ENCODE results near the gene SCN3B.
"Not testable (repeated sequence)": the region's sequence is repeated elsewhere in the genome, so short reads cannot be mapped to it uniquely, and the experiment has no call there.

SCN3B gene

GRCh38 chr11:123654566-123655081, at the start of gene SCN3B:
Gene SCN3B (minus strand): TSS chr11:123654624. CDS start chr11:123653801, 823 bp downstream.
- no peak for DNase-seq

DNA sequence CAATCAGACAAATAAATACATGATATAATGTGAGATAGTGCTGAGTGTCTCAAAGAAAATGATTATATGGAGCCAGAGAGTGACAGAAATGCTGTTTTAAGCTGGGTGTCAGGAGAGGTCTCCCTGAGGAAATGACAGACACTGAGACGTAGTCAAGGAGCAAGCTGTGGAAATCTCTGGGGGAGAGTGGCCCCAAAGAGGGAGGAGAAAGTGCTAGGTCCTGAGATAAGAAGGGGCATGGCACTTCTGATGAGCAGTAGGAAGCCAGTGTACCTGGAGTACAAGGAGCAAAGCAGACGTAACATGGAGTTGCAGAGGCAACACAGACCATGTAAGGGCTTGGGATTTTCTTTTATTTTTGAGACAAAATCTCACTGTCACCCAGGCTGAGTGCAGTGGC, 48.3 kb upstream of the SCN3B start:
- no peak for DNase-seq

- DNase-seq, result no peak
These were observed 47.7 kb upstream of the SCN3B start for GRCh38 chr11:123702139-123702538.

DNA sequence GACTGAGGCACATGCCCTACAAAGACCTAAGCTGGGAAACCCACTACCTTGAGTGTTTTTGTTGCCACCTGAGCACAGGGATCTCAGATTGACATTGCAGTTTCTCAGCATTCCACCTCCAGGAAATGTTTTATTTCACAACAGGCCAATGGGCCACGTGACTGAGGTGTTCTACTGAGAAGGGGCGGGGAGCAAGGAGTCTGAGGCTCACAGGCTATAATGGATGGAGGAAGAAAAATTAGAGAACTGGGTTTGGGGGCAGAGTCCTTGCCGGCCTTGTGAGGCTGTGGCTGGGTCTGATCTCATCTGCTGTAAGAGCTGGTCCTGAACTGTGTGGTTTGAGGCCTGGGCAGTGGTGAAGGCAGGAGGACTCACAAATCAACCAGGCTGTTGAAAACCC, 46.3 kb upstream of the SCN3B start:
- no peak for DNase-seq

DNA sequence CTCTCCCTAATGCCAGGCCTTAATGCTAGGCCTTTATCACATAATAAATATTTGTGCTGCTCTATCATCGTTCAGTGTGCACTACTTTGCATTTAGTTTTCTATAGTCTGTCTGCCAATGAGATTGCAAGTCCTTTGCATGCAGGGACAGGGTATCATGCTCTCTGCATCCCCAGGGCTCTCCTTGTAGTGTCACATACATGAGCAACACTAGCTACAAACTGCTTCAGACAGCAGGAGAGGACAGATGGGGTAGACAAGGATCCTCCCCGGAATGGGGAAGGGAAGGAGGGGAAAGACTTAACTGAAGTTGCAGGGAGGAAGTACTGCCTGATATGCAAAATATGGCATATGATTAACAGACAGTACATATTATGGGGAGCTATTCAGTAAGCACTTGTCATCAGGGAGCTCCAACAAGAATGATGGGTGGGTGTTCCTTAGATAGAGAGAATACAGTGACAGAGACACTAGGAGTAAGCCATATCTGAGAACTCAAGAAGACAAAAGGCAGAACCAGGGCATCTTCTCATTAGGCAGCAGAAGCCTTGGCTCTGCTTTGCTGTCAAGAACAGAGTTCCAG, 44.2 kb upstream of the SCN3B start:
- no peak for DNase-seq

GRCh38 chr11:123696183-123696582, 41.8 kb upstream of the SCN3B start:
- no peak for DNase-seq

- no peak for DNase-seq
These were observed 40.8 kb upstream of the SCN3B start for GRCh38 chr11:123695231-123695630.

- no peak for DNase-seq
These were observed 40.1 kb upstream of the SCN3B start for GRCh38 chr11:123694551-123694950.

DNA sequence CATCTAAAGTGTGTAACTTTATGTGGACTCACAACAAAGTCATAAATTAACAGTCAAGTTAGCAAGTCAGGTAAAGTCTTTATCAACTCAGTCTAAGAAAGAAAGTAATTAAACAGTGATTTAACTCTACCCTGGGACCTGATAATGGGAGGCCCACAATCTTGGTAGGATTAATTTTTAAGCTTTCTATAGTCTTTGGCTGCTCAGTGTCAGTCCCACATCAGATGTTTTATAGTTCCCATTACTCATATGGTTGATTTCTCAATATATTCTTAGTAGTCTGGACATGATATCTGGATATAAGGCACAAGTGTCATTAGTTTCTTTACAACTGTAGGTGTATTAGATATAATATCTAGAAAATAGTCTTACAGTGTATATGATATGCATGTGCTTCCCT, 38.5 kb upstream of the SCN3B start:
- no peak for DNase-seq

DNA sequence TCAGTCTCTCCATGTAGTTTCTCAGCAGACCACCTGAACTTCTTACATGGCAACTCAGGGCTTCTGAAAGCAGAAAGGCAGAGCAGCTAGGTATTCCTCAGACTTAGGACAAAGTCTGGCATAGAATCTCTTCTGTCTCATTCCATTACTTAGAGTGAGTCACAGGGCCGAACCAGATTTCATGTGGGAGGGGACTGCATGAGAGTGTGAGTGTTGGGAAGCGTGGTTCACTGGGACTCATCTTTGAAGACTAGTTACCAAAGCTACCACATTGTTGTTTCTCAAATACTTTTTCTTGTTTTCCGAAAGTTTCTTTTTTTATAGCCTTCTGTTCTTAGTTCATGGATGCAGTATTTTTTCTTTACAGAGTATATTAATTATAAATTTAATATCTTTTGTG, 36.1 kb upstream of the SCN3B start:
- DNase-seq, result no peak

DNA sequence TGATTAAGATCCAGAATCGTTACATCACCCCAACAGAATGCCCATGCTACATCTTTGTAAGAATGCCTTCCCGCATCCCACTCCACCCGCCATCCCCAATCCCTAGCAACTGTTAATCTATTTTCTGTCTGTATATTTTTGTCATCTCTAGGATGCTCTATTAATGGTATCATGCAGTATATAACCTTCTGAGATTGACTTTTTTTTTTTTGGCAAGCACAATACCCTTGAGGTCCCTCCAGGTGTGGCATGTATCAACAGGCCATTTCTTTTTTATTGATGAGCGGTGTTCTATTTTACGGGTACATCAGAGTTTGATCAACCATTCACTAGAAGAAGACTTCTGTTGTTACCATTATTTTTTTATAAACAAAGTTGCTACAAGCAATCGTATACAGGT, 30.2 kb upstream of the SCN3B start:
- no peak for DNase-seq

DNA sequence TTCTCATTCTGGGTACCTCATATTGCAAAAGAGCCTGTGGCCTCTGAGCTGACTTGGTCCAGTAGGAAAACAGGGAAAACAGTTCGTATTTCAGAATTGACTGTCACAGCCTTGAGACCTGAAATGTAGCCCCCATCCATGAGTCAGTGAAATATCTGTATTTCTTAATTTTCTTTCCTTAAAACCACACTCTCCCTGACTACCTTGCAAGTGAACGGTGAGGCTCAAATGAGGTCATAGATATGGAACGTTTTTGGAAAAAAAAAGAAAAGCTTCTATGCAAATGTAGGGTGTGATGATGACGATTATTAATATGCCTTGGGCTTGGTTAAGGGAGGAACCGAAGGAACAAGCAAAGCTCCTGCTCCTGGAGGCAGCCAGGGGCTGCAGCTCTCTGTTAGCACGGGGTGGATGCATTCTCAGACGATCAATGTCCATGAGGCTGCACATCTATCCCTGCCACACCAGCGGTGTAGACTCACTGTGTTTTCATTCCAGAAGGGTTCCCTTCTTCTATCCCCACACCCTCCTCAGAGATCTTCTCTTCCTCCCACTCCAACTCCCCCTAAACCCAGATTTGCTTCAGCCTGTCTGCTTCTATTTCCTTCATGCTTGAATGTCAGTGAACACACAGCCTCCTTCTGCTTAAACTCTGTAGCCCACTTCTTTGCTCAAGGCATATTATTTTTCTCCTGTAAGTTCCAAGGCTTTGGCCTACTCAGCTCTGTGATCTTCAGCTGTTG, 29.2 kb upstream of the SCN3B start:
- no peak for DNase-seq

- no peak for DNase-seq
These were observed 28.4 kb upstream of the SCN3B start for GRCh38 chr11:123682696-123683410.

DNA sequence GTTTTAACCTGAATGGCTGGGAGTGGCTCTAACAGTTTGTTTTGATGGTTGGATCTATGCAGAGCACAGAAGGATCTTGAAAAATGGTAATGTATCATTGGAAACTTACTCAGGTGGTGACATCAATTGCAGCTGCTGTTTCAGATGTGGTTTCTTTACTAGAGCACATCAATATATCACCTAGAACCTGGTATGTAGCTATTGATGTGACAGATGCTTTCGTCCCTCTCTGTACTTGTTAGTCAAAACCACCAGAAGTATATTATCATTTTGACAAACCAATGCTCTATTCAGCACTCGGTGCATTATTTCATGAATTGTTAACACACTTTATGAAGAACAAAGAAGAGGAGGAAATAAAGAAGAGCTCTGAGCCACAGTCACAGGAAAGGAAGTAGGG, 26.6 kb upstream of the SCN3B start:
- no peak for DNase-seq

GRCh38 chr11:123678246-123678645, 23.8 kb upstream of the SCN3B start:
- DNase-seq, result no peak

DNA sequence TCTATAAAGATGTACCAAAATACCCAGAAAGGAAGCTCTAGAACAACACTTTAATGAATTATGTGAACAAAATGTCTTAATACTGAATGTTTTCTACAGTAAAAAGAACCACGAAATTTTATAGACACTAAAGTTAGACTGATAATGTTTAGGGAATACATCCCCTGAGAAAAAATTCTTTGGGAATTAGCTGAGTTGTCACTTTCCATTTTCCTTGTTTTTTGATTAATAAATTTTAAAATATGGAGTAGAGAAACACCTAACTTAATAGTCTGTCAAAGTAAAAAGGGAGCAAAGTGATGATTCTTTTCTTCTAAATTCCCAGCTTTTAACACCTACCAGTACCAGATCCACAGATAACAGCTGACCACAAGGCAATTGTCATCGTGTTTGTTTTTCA, 23.1 kb upstream of the SCN3B start:
- no peak for DNase-seq

GRCh38 chr11:123674297-123674696, 19.9 kb upstream of the SCN3B start:
- DNase-seq, result no peak

DNA sequence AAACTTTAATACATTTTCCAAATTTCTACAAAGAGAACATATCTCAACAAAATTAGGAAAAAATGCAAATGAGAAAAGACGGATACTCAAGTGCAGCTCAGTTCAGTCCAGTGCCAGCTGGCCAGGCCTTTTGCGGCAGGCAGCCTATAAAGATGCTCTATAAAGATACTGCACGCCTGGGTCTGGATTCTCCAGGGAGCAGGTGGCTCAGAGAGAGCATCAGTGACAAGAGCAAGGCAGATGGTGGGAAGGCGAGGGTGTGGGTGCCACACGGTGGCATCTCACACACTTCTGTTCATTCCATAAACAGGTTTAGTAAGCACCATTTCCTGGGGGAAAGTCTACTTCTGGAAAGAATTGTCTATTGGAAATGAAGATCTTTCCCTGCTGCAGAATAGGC, 18.1 kb upstream of the SCN3B start:
- DNase-seq, result no peak

DNA sequence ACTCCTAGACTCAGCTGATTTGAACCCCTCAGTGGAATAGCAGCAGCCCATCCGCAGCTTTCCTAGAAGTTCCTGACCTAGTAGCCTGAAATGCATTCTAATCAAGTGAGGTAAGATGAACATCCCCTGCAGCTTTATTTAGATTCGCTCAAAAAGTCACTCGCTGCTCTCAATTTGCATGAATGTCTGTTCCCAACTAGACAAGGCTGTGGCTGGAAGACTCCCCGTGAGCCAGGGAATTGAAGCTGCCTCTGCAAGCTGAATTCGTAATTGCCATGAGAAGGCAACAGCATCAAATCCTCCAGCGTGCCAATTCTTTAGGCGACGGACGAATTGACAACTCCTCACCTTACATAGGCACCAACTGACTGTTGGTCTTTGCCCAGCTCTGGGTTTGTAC, 17.1 kb upstream of the SCN3B start:
- no peak for DNase-seq

- no peak for DNase-seq
These were observed 15.7 kb upstream of the SCN3B start for GRCh38 chr11:123670081-123670480.

DNA sequence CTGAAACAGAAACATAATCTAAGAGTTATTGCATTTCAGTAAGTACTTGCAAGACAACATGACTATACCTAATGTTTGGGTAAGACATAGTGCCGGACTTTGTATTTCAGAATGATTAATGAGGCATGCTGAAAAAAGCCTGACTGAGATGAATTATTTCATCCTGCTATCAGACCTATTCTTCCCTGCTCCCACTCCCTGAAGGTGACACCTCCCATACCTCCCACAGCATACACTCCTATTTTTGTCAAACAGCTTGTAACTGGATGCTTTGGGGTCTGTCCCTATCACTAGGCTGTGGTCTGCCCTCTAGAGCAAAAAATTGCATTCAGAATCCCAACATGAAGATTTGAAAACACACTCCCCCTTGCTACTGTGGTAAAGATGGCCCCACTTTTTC, 10.9 kb upstream of the SCN3B start:
- DNase-seq, result no peak

DNA sequence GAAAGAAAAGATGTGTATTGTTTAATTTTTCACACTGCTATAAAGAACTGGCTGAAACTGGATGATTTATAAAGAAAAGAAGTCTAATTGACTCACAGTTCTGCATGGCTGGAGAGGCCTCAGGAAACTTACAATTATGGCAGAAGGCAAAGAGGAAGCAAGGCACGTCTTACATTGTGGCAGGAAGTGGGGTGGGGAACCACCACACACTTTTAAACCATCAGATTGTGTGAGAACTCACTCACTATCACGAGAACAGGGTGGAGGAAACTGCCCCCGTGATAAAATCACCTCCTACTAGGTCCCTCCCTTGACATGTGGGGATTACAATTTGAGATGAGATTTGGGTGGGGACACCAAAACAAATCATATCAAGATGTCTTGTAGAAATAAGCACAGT, 5.5 kb upstream of the SCN3B start:
- DNase-seq, result not testable (repeated sequence)

GRCh38 chr11:123659311-123659710, 4.9 kb upstream of the SCN3B start:
- DNase-seq, result no peak

Measured in activated CD8-positive, alpha-beta memory T cell treated with anti-CD3 and anti-CD28 coated beads for 24 hours (primary cell).